K562 (cell line): ENCODE results near the gene RAD51AP2. TPM values are rescaled to one million over a fixed set of nuclear protein-coding genes. Genes with fewer than 3 reads are reported as not detected.
A peak's percentile ranks its signal among the peaks of the same experiment; 100 is the strongest.

ENCODE experiments used
- CREB3L1 ChIP-seq: fragments of 450-650 bp; IDR thresholded peaks from 2 replicates; pipeline ENCODE4 v1.6.1; 2014; ENCODE audit warnings: low read depth, mild to moderate bottlenecking, moderate library complexity, borderline replicate concordance
- GATAD2B ChIP-seq: fragments of 450-650 bp; IDR thresholded peaks from 2 replicates; pipeline ENCODE4 v1.6.1; 2017; ENCODE audit warnings: mild to moderate bottlenecking, borderline replicate concordance
- HMG20B ChIP-seq: fragments of 250-450 bp; sonication (Bioruptor Pico); IDR thresholded peaks from 2 replicates; pipeline ENCODE4 v1.5.0; 2021; ENCODE audit warnings: mild to moderate bottlenecking
- MTA3 ChIP-seq: fragments of 450-650 bp; formaldehyde crosslinking; IDR thresholded peaks from 2 replicates; pipeline ENCODE4 v1.6.1; 2017; ENCODE audit warnings: mild to moderate bottlenecking, borderline replicate concordance
- NELFE ChIP-seq: IDR thresholded peaks from 2 replicates; pipeline ENCODE4 v1.6.1; 2011; ENCODE audit warnings: mild to moderate bottlenecking; ENCODE audit not compliant: insufficient read depth, insufficient read length
- PRDM10 ChIP-seq: fragments of 450-650 bp; IDR thresholded peaks from 2 replicates; pipeline ENCODE4 v1.6.1; 2018; ENCODE audit not compliant: partially characterized antibody
- PURB ChIP-seq: sonication (generic); formaldehyde crosslinking; IDR thresholded peaks from 2 replicates; pipeline ENCODE4 v1.9.0; 2021; ENCODE audit warnings: low read depth, mild to moderate bottlenecking, missing genetic modification reagents
- SRSF3 ChIP-seq: fragments of 200-400 bp; formaldehyde crosslinking; IDR thresholded peaks from 2 replicates; pipeline ENCODE4 v1.6.1; 2016; ENCODE audit warnings: mild to moderate bottlenecking, low read length, moderate library complexity; ENCODE audit not compliant: insufficient read depth
- STAG1 ChIP-seq: sonication (generic); formaldehyde crosslinking; IDR thresholded peaks from 2 replicates; pipeline ENCODE4 v1.5.0; 2020; ENCODE audit warnings: missing genetic modification reagents, borderline replicate concordance
- TSHZ1 ChIP-seq: fragments of 250-450 bp; sonication (Bioruptor Pico); IDR thresholded peaks from 2 replicates; pipeline ENCODE4 v1.4.0; 2020; ENCODE audit warnings: mild to moderate bottlenecking, moderate library complexity
- ZBTB17 ChIP-seq: fragments of 450-650 bp; formaldehyde crosslinking; IDR thresholded peaks from 2 replicates; pipeline ENCODE4 v1.4.0; 2020; ENCODE audit warnings: mild to moderate bottlenecking
- ZNF592 ChIP-seq: fragments of 450-650 bp; IDR thresholded peaks from 2 replicates; pipeline ENCODE4 v1.6.1; 2017; ENCODE audit warnings: antibody characterized with exemption, mild to moderate bottlenecking
- ZNF785 ChIP-seq: fragments of 250-450 bp; sonication (Bioruptor Pico); IDR thresholded peaks from 2 replicates; pipeline ENCODE4 v1.4.0; 2020; ENCODE audit warnings: mild to moderate bottlenecking
- polyA plus RNA-seq, 8 experiments: library from polyadenylated mRNA; depleted of rRNA in 4 of 8; stranded (reverse) in 5 of 8; unstranded in 3 of 8; fragments of >200 nt; fragmentation: Nextera tagmentation in 2 of 8; fragmentation: Illumina TruSeq in 1 of 8; extraction: Ambion mirVana in 2 of 8; extraction: Trizol in 1 of 8; gene quantifications; 2 replicates each; pipeline versions ENCODE4 v1.2.1 to v1.2.3, GENCODE V29; 2011 to 2014; ENCODE audit warnings: inconsistent platforms in 1 of 8, missing spikeins in 1 of 8
- total RNA-seq, 7 experiments: library from RNA; depleted of rRNA in 6 of 7; stranded (reverse); fragments of >200 nt in 6 of 7; fragmentation: Illumina TruSeq in 2 of 7; extraction: Trizol in 2 of 7; gene quantifications; 2 replicates each; pipeline versions ENCODE4 v1.2.1 to v1.2.3, GENCODE V29; 2011 to 2021; ENCODE audit warnings: low replicate concordance in 1 of 7

The RAD51AP2 gene
- total and polyA plus RNA-seq, 9 of the 15 experiments (the other 6 are each of a cell fraction or from before 2014, with no cell fraction given), result 0.01 to 0.04 (median 0.04) TPM; not detected in 6

GRCh38 chr2:17518212-17519154 is at the start of gene RAD51AP2 (continued):
- TF ChIP-seq CREB3L1, result no peak
- TF ChIP-seq NELFE, result no peak
- TF ChIP-seq ZBTB17 (CRISPR knock-in tag), result peak; percentile 84
- TF ChIP-seq PURB (CRISPR knock-in tag), result no peak
- 0 out of 2 replicates have a peak, but pooled peaks have one; percentile 40 for TF ChIP-seq ZNF592
- no peak for TF ChIP-seq ZNF785
- no peak for TF ChIP-seq PRDM10
- no peak for TF ChIP-seq STAG1 (CRISPR knock-in tag)
- TF ChIP-seq TSHZ1 (CRISPR knock-in tag), result no peak
- no peak for TF ChIP-seq GATAD2B
- no peak for TF ChIP-seq SRSF3
- no peak for TF ChIP-seq MTA3
- no peak for TF ChIP-seq HMG20B (CRISPR knock-in tag)
